CD4-positive, alpha-beta memory T cell (primary cell): ENCODE results near the gene KLHL35. TPM values are rescaled to one million over a fixed set of nuclear protein-coding genes. Genes with fewer than 3 reads are reported as not detected.
"Not testable (repeated sequence)": the region's sequence is repeated elsewhere in the genome, so short reads cannot be mapped to it uniquely, and the experiment has no call there.

Experiments used
- CTCF ChIA-PET: fragments of 350-600 bp; sonication (Branson Sonifier 250); formaldehyde crosslinking; loops from one replicate; lab custom pipeline; 2021; ENCODE audit warnings: inconsistent platforms; ENCODE audit not compliant: partially characterized antibody; lab: Charles Lee
- POLR2A ChIA-PET: fragments of 350-600 bp; sonication (Branson Sonifier 250); formaldehyde crosslinking; loops from one replicate; lab custom pipeline; 2021; ENCODE audit not compliant: partially characterized antibody; lab: Charles Lee
- DNase-seq, 5 donors: peaks; one replicate each; pipeline versions ENCODE4 v3.0.0 to v3.0.0-alpha.2; 2020 to 2022; ENCODE audit warnings: mixed read lengths in 1 of 5
- H3K27ac ChIP-seq: one replicate; pipeline ENCODE4 v1.7.0; 2013; ENCODE audit warnings: low read depth, low read length
- H3K27me3 ChIP-seq: 2 replicates; pipeline ENCODE4 v1.7.0; 2013; ENCODE audit warnings: mild to moderate bottlenecking, low read length, moderate library complexity; ENCODE audit not compliant: insufficient read depth
- H3K36me3 ChIP-seq: 2 replicates; pipeline ENCODE4 v1.7.0; 2013; ENCODE audit warnings: mild to moderate bottlenecking, low read length, moderate library complexity; ENCODE audit not compliant: insufficient read depth
- H3K4me1 ChIP-seq: 2 replicates; pipeline ENCODE4 v1.7.0; 2013; ENCODE audit warnings: mild to moderate bottlenecking, low read length, moderate library complexity; ENCODE audit not compliant: insufficient read depth
- H3K4me3 ChIP-seq, 2 donors: one replicate each; pipeline ENCODE4 v1.7.0; 2013; ENCODE audit warnings: low read length in 2 of 2, mild to moderate bottlenecking in 1 of 2
- H3K9me3 ChIP-seq, 2 donors: one replicate each; pipeline ENCODE4 v1.7.0; 2013; ENCODE audit warnings: low read length in 2 of 2, control low read depth in 1 of 2; ENCODE audit not compliant: control insufficient read depth in 1 of 2
- H3K27ac Mint-ChIP-seq, 7 donors: one replicate each; pipeline ENCODE4 v1.8.0; 2020 to 2021; ENCODE audit warnings: mixed read lengths in 7 of 7, mild to moderate bottlenecking in 6 of 7, inconsistent platforms in 3 of 7, moderate library complexity in 3 of 7
- H3K27me3 Mint-ChIP-seq, 2 donors: one replicate each; pipeline ENCODE4 v1.8.0; 2020 to 2021; ENCODE audit warnings: mixed read lengths in 2 of 2
- H3K36me3 Mint-ChIP-seq, 2 donors: one replicate each; pipeline ENCODE4 v1.8.0; 2020 to 2021; ENCODE audit warnings: mixed read lengths in 2 of 2, inconsistent platforms in 1 of 2, mild to moderate bottlenecking in 1 of 2
- H3K4me1 Mint-ChIP-seq, 4 donors: one replicate each; pipeline ENCODE4 v1.8.0; 2020 to 2021; ENCODE audit warnings: mixed read lengths in 4 of 4, mild to moderate bottlenecking in 1 of 4
- H3K4me3 Mint-ChIP-seq, 8 donors: one replicate each; pipeline ENCODE4 v1.8.0; 2020 to 2021; ENCODE audit warnings: mixed read lengths in 8 of 8, mild to moderate bottlenecking in 7 of 8, moderate library complexity in 6 of 8, inconsistent platforms in 3 of 8
- H3K9me3 Mint-ChIP-seq, 8 donors: one replicate each; pipeline ENCODE4 v1.8.0; 2020 to 2021; ENCODE audit warnings: mixed read lengths in 8 of 8, mild to moderate bottlenecking in 5 of 8, inconsistent platforms in 3 of 8, moderate library complexity in 1 of 8
- intact Hi-C: fragments of 100-400 bp; cut with micrococcal nuclease; formaldehyde crosslinking; loops from one replicate; pipeline ENCODE4 v1.15.1; 2023
- polyA plus RNA-seq, 2 donors: library from polyadenylated mRNA; unstranded; fragments of 300-500 nt; fragmentation: Illumina TruSeq; gene quantifications; one replicate each; pipeline ENCODE4 v1.2.3, GENCODE V29; 2021
- total RNA-seq, 2 experiments: library from RNA; stranded (reverse); gene quantifications; one replicate each; pipeline ENCODE4 v1.2.3, GENCODE V29; 2021

The KLHL35 gene
- total and polyA plus RNA-seq, 4 experiments from 2014 or later: 0.93 to 1.5 (median 1.3) TPM

DNA sequence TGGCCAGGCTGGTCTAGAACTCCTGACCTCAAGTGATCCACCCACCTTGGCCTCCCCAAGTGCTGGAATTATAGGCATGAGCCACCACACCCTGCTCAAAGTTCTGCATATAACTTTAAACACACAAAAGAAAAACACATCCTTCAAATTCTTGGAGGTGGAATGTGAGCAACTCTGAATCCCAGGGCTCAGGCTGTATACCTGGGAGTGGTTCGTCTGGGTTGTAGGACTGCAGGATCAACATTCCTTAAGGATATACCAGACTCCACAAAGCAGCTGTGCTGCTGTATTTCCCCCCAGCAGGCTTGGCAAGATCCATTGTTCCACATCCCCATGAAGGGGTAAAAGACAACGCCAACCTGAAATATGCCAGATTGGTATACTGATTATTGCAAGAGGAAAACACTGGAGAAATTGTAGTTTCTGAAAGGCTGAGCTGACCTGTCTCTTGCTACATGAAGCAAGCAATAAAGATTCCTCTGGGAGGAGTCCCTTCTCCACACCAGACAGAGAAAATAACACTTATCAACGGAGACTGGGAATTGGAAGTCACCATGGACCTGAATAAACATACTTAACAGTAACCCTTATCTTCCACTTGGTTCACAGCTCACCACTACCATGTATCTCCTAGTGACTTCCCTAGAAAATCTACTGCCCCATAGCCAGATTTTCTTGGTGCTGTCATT lies 45.9 kb downstream of the KLHL35 start:
- Histone ChIP-seq H3K9me3 (no peaks in the 10 kb centered on the region), H3K27me3 (no peaks in the 10 kb centered on the region), H3K36me3 (no peaks in the 10 kb centered on the region), H3K4me3 (no peak overlapping the region), H3K4me1 (peaks cover 24% of the 10 kb centered on the region), H3K27ac (no peak overlapping the region)
- no peak for DNase-seq
- intact Hi-C loops: no loop called here
- ChIA-PET CTCF (interaction anchor here (0.8 to 14.8 kb wide), 11 partner anchors 10 to 242 kb away, joined by 3 to 614 read pairs (median 24); partner anchors contain the start of gene RPS3), POLR2A (interaction anchor here (1.3 to 10.3 kb wide), 2 partner anchors 13 to 109 kb away, joined by 4 to 118 read pairs; partner anchors contain the start of gene RPS3)
- Mint-ChIP-seq H3K9me3 (no peaks in the 10 kb centered on the region), H3K27ac (no peak overlapping the region), H3K27me3 (peaks cover 4% of the 10 kb centered on the region in 2 donors), H3K4me1 (peaks cover 9 to 20% (median 14%) of the 10 kb centered on the region in 4 donors), H3K36me3 (no peaks in the 10 kb centered on the region), H3K4me3 (no peak overlapping the region)

- Histone ChIP-seq H3K27me3 (no peaks in the 10 kb centered on the region), H3K27ac (no peak overlapping the region), H3K4me1 (peaks cover 24% of the 10 kb centered on the region), H3K4me3 (no peak overlapping the region), H3K9me3 (no peaks in the 10 kb centered on the region), H3K36me3 (no peaks in the 10 kb centered on the region)
- Mint-ChIP-seq H3K27ac (peak overlapping the region in 6 of 7 donors; percentile 54 to 90 (median 73)), H3K4me3 (peak overlapping the region in 6 of 8 donors; percentile 40 to 85 (median 58)), H3K9me3 (no peaks in the 10 kb centered on the region), H3K36me3 (no peaks in the 10 kb centered on the region), H3K27me3 (peaks cover 0 to 2% of the 10 kb centered on the region in 2 donors), H3K4me1 (peaks cover 9 to 20% (median 14%) of the 10 kb centered on the region in 4 donors)
- intact Hi-C loops: loop anchor here (1.0 to 5.0 kb wide), 4 partner anchors 56 to 242 kb away; no protein-coding TSS in a partner anchor
- peak; percentile 61 to 77 (median 76) for DNase-seq
- ChIA-PET CTCF (interaction anchor here (0.9 to 14.8 kb wide), 21 partner anchors 13 to 240 kb away, joined by 3 to 614 read pairs (median 5); partner anchors contain the start of gene ARRB1), POLR2A (interaction anchor here (0.5 to 10.3 kb wide), 6 partner anchors 16 to 422 kb away, joined by 3 to 118 read pairs (median 6); partner anchors contain the start of gene ARRB1)
These were observed 48.4 kb downstream of the KLHL35 start for GRCh38 chr11:75384438-75385080.

GRCh38 chr11:75383246-75383645 lies 49.8 kb downstream of the KLHL35 start:
- Histone ChIP-seq H3K27me3 (no peaks in the 10 kb centered on the region), H3K9me3 (no peaks in the 10 kb centered on the region), H3K36me3 (no peaks in the 10 kb centered on the region), H3K27ac (no peak overlapping the region), H3K4me3 (no peak overlapping the region), H3K4me1 (peaks cover 20% of the 10 kb centered on the region)
- H3K4me3 Mint-ChIP-seq: peak overlapping the region in 7 of 8 donors; percentile 6 to 75 (median 46)
- intact Hi-C loops: loop anchor here (5.0 kb wide), 1 partner anchor 241 kb away; no protein-coding TSS in a partner anchor
- peaks cover 0 to 2% of the 10 kb centered on the region in 2 donors for H3K27me3 Mint-ChIP-seq
- ChIA-PET POLR2A (interaction anchor here (1.0 to 10.3 kb wide), 7 partner anchors 17 to 105 kb away, joined by 3 to 118 read pairs (median 6); partner anchors contain the start of gene ARRB1), CTCF (interaction anchor here (1.1 to 14.8 kb wide), 8 partner anchors 8 to 150 kb away, joined by 3 to 614 read pairs (median 34); partner anchors contain the start of gene ARRB1)
- H3K36me3 Mint-ChIP-seq: no peaks in the 10 kb centered on the region
- peak overlapping the region; percentile 67 to 84 (median 74) for H3K27ac Mint-ChIP-seq
- peaks cover 9 to 20% (median 14%) of the 10 kb centered on the region in 4 donors for H3K4me1 Mint-ChIP-seq
- peak in 4 of 5 donors; percentile 20 to 27 (median 24) for DNase-seq
- H3K9me3 Mint-ChIP-seq: no peaks in the 10 kb centered on the region

DNA sequence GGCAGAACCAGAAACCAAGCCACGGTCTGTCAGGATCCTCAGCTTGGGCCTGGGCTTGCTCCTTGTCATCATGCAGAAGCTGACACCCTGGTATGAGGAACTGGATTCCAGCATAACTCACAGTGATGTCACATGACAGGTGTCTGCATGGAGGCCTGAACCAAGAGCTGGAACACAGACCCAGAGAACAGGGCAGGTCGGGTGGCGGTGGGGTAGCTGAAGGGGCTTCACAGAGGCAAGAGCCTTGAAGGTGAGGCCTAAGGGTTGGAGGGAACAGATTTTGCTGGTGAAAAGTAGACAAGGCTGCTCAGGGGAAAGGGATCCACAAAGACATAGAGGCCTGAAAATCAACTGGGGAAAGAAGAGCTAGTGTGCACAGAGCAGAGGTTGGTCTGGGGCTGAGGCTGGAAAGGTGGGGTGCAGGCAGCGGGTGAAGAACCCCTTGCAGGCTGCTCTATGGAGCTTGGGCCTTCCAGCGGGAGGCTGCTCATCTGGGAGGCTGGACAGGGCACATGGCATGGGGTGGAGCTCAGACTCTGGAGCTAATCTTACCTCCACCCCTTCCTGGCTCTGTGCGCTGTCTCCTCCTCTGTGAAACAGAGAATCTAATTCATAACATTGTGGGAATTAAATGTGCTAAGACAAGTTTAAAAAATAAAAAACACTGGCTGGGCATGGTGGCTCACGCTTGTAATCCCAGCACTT lies 52.1 kb downstream of the KLHL35 start:
- POLR2A ChIA-PET: interaction anchor here (10.3 kb wide), 1 partner anchor 103 kb away, joined by 118 read pairs; no protein-coding TSS in a partner anchor
- peaks cover 9 to 20% (median 14%) of the 10 kb centered on the region in 4 donors for H3K4me1 Mint-ChIP-seq

GRCh38 chr11:75380245-75380644 lies 52.8 kb downstream of the KLHL35 start:
- no peak overlapping the region for H3K27ac Mint-ChIP-seq
- intact Hi-C loops: loop anchor here (5.0 kb wide), 1 partner anchor 238 kb away; no protein-coding TSS in a partner anchor

More for the DNA sequence above, 52.1 kb downstream of the KLHL35 start:
- no peak for DNase-seq
- Mint-ChIP-seq H3K36me3 (no peaks in the 10 kb centered on the region), H3K4me3 (peak overlapping the region in 1 of 8 donors; percentile 26), H3K9me3 (no peaks in the 10 kb centered on the region), H3K27me3 (no peaks in the 10 kb centered on the region), H3K27ac (peak overlapping the region in 3 of 7 donors; percentile 2 to 79 (median 36))
- H3K27me3 ChIP-seq: no peaks in the 10 kb centered on the region
- H3K4me1 ChIP-seq: peaks cover 19% of the 10 kb centered on the region
- no peak overlapping the region for H3K4me3 ChIP-seq
- intact Hi-C loops: loop anchor here (5.0 kb wide), 1 partner anchor 239 kb away; no protein-coding TSS in a partner anchor
- H3K27ac ChIP-seq: no peak overlapping the region
- H3K9me3 ChIP-seq: no peaks in the 10 kb centered on the region
- CTCF ChIA-PET: interaction anchor here (1.0 to 14.8 kb wide), 8 partner anchors 9 to 152 kb away, joined by 3 to 614 read pairs (median 24); partner anchors contain the start of gene ARRB1
- no peaks in the 10 kb centered on the region for H3K36me3 ChIP-seq

GRCh38 chr11:75378776-75379175 lies 54.2 kb downstream of the KLHL35 start:
- POLR2A ChIA-PET: interaction anchor here (10.3 kb wide), 1 partner anchor 101 kb away, joined by 118 read pairs; no protein-coding TSS in a partner anchor
- H3K4me1 ChIP-seq, H3K27me3 ChIP-seq, H3K27ac Mint-ChIP-seq, H3K27me3 Mint-ChIP-seq, intact Hi-C loops, H3K9me3 ChIP-seq, H3K4me3 Mint-ChIP-seq, H3K4me1 Mint-ChIP-seq, H3K27ac ChIP-seq, H3K36me3 Mint-ChIP-seq, H3K9me3 Mint-ChIP-seq, DNase-seq, H3K36me3 ChIP-seq, H3K4me3 ChIP-seq: not testable (repeated sequence)
- CTCF ChIA-PET: interaction anchor here (1.5 to 13.4 kb wide), 3 partner anchors 10 to 101 kb away, joined by 4 to 614 read pairs (median 128); no protein-coding TSS in a partner anchor

More at GRCh38 chr11:75380245-75380644, 52.8 kb downstream of the KLHL35 start:
- H3K9me3 ChIP-seq: no peaks in the 10 kb centered on the region
- POLR2A ChIA-PET: interaction anchor here (10.3 kb wide), 1 partner anchor 102 kb away, joined by 118 read pairs; no protein-coding TSS in a partner anchor
- CTCF ChIA-PET: interaction anchor here (1.0 to 14.8 kb wide), 6 partner anchors 10 to 153 kb away, joined by 3 to 614 read pairs (median 86); partner anchors contain the start of gene ARRB1
- Mint-ChIP-seq H3K27me3 (no peaks in the 10 kb centered on the region), H3K4me1 (peaks cover 9 to 20% (median 14%) of the 10 kb centered on the region in 4 donors), H3K4me3 (no peak overlapping the region), H3K36me3 (no peaks in the 10 kb centered on the region), H3K9me3 (no peaks in the 10 kb centered on the region)
- no peaks in the 10 kb centered on the region for H3K27me3 ChIP-seq
- no peak overlapping the region for H3K4me3 ChIP-seq
- H3K27ac ChIP-seq: no peak overlapping the region
- H3K4me1 ChIP-seq: peaks cover 19% of the 10 kb centered on the region
- DNase-seq: no peak
- H3K36me3 ChIP-seq: no peaks in the 10 kb centered on the region
